ENCODE data around the gene RPA1. TPM values are rescaled to one million over a fixed set of nuclear protein-coding genes. Genes with fewer than 3 reads are reported as not detected.

RPA1 gene
- total and polyA plus RNA-seq, 4 donors: 9.2 to 29.5 (median 11.9) TPM

- 28% methylated on average over 49 of the region's 49 CpGs for WGBS
- H3K27me3 ChIP-seq (ENCODE audit: control insufficient read depth in 4 of 4, insufficient read depth in 4 of 4, low read length in 3 of 4): no peaks in the 10 kb centered on the region
Measured at GRCh38 chr17:1907909-1908698, 78.3 kb downstream of the RPA1 start.

More at GRCh38 chr17:1907909-1908698, 78.3 kb downstream of the RPA1 start:
- Histone ChIP-seq H3K4me1 (ENCODE audit: control insufficient read depth in 4 of 4, insufficient read depth in 4 of 4, low read length in 3 of 4) (peaks cover 11 to 37% (median 33%) of the 10 kb centered on the region in 4 donors), H3K27ac (ENCODE audit: low read depth in 1 of 2, low read length in 2 of 2) (no peak overlapping the region), H3K9ac (ENCODE audit: low read depth in 1 of 2, low read length in 2 of 2) (no peak overlapping the region), H3K4me3 (ENCODE audit: low read depth in 1 of 3, low read length in 3 of 3) (peak overlapping the region in 1 of 3 donors; percentile 14), H3K36me3 (ENCODE audit: control insufficient read depth in 4 of 4, insufficient read depth in 3 of 4, low read depth in 1 of 4, low read length in 3 of 4) (no peaks in the 10 kb centered on the region), H3K9me3 (ENCODE audit: control insufficient read depth in 4 of 4, low read length in 3 of 4) (no peaks in the 10 kb centered on the region)
- DNase-seq (ENCODE audit: low spot score): no peak
- no peak for TF ChIP-seq HNF4G (IDR thresholded peaks at IDR 0.05)
- no peak for TF ChIP-seq ATF3 (IDR thresholded peaks at IDR 0.05)
- TF ChIP-seq TAF1 (conservative IDR thresholded peaks at IDR 0.05): no peak
- TF ChIP-seq RAD21 (IDR thresholded peaks at IDR 0.05): no peak
- TF ChIP-seq NR2F2 (IDR thresholded peaks at IDR 0.05): no peak
- no peak for TF ChIP-seq FOXA1 (IDR thresholded peaks at IDR 0.05)
- TF ChIP-seq CTCF (IDR thresholded peaks at IDR 0.05; ENCODE audit: low read depth, low read length, missing input control): no peak
- TF ChIP-seq GABPA (IDR thresholded peaks at IDR 0.05 in 1 of 2, conservative IDR thresholded peaks at IDR 0.05 in 1 of 2): no peak
- TF ChIP-seq SP1 (IDR thresholded peaks at IDR 0.05): no peak
- no peak for TF ChIP-seq MAX (IDR thresholded peaks at IDR 0.05)
- no peak for TF ChIP-seq RXRA (IDR thresholded peaks at IDR 0.05)
- no peak for TF ChIP-seq JUND (IDR thresholded peaks at IDR 0.05)
- TF ChIP-seq ZBTB33 (IDR thresholded peaks at IDR 0.05): no peak
- TF ChIP-seq HNF4A (conservative IDR thresholded peaks at IDR 0.05): no peak
- no peak for TF ChIP-seq FOXA2 (IDR thresholded peaks at IDR 0.05)
- TF ChIP-seq YY1 (IDR thresholded peaks at IDR 0.05): no peak
- no peak for TF ChIP-seq EGR1 (IDR thresholded peaks at IDR 0.05; ENCODE audit: low read depth in 2 of 2)
- TF ChIP-seq REST (IDR thresholded peaks at IDR 0.05): no peak
